BE2C (cell line): ENCODE data around the gene ALK.

Source experiments
- DNase-seq: peaks from one replicate; pipeline ENCODE4 v3.0.0-alpha.2; 2020
- H3K27me3 ChIP-seq: fragments of 250-450 bp; sonication (Bioruptor Pico); 2 replicates; pipeline ENCODE4 v1.5.1; 2020; ENCODE audit warnings: mild to moderate bottlenecking
- H3K36me3 ChIP-seq: fragments of 250-450 bp; sonication (Bioruptor Pico); 2 replicates; pipeline ENCODE4 v1.5.1; 2020; ENCODE audit warnings: mild to moderate bottlenecking
- H3K4me1 ChIP-seq: fragments of 250-450 bp; sonication (Bioruptor Pico); 2 replicates; pipeline ENCODE4 v1.5.1; 2020
- H3K4me3 ChIP-seq: 2 replicates; pipeline ENCODE4 v1.5.1; 2011; ENCODE audit warnings: low read depth, low read length
- H3K9me3 ChIP-seq: fragments of 250-450 bp; sonication (Bioruptor Pico); 2 replicates; pipeline ENCODE4 v1.5.1; 2020
- TF ChIP-seq, protein P1 (sequence below): IDR thresholded peaks from 2 replicates; pipeline ENCODE4 v1.5.1; 2012; ENCODE audit warnings: mild to moderate bottlenecking, low read depth, low read length

ALK gene

GRCh38 chr2:29660201-29660600 is 261.2 kb downstream of the ALK start:
- no peaks in the 10 kb centered on the region for H3K36me3 ChIP-seq
- no peak overlapping the region for H3K4me3 ChIP-seq
- H3K4me1 ChIP-seq, result peaks cover 8% of the 10 kb centered on the region; the same call in 1 of the 2 replicates
- H3K27me3 ChIP-seq, result no peaks in the 10 kb centered on the region
- no peak for DNase-seq
- H3K9me3 ChIP-seq, result no peaks in the 10 kb centered on the region
- TF ChIP-seq, protein P1, sequence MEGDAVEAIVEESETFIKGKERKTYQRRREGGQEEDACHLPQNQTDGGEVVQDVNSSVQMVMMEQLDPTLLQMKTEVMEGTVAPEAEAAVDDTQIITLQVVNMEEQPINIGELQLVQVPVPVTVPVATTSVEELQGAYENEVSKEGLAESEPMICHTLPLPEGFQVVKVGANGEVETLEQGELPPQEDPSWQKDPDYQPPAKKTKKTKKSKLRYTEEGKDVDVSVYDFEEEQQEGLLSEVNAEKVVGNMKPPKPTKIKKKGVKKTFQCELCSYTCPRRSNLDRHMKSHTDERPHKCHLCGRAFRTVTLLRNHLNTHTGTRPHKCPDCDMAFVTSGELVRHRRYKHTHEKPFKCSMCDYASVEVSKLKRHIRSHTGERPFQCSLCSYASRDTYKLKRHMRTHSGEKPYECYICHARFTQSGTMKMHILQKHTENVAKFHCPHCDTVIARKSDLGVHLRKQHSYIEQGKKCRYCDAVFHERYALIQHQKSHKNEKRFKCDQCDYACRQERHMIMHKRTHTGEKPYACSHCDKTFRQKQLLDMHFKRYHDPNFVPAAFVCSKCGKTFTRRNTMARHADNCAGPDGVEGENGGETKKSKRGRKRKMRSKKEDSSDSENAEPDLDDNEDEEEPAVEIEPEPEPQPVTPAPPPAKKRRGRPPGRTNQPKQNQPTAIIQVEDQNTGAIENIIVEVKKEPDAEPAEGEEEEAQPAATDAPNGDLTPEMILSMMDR, result no peak

DNA sequence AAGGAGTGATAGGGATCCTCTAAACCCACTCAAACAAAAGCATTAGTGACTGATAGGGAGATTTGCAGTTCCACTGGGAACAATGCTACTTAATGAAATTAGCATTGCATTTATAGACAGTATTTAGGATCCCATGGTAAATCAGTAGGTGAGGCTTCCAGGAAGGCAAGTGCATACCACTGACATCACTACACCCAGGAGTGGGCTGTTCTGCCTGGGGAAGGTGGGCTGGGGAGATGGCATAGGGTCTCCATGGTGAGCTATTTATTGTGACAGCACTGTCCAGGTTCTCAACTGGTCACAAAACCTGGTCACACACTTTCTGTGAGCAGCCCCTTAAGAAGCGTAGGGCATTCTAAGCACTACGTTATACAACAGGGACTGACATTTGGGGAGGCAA is 262.2 kb downstream of the ALK start:
- Histone ChIP-seq H3K36me3 (no peaks in the 10 kb centered on the region), H3K4me1 (peaks cover 14% of the 10 kb centered on the region), H3K9me3 (no peaks in the 10 kb centered on the region), H3K4me3 (no peak overlapping the region), H3K27me3 (no peaks in the 10 kb centered on the region)
- TF ChIP-seq, protein P1, result no peak
- DNase-seq, result no peak

- DNase-seq, result no peak
- H3K4me3 ChIP-seq, result no peak overlapping the region
- peaks cover 14% of the 10 kb centered on the region for H3K4me1 ChIP-seq
- TF ChIP-seq, protein P1, result no peak
- H3K36me3 ChIP-seq, result no peaks in the 10 kb centered on the region
- H3K27me3 ChIP-seq, result no peaks in the 10 kb centered on the region
- H3K9me3 ChIP-seq, result no peaks in the 10 kb centered on the region
These were observed 263.7 kb downstream of the ALK start for GRCh38 chr2:29657674-29658073.

GRCh38 chr2:29655391-29656086 is 265.8 kb downstream of the ALK start:
- DNase-seq, result peak; percentile 71
- Histone ChIP-seq H3K27me3 (no peaks in the 10 kb centered on the region), H3K4me3 (no peak overlapping the region), H3K4me1 (peaks cover 21% of the 10 kb centered on the region), H3K9me3 (no peaks in the 10 kb centered on the region), H3K36me3 (no peaks in the 10 kb centered on the region)
- TF ChIP-seq, protein P1, result no peak

GRCh38 chr2:29650631-29651097 is 270.7 kb downstream of the ALK start:
- Histone ChIP-seq H3K4me1 (peaks cover 23% of the 10 kb centered on the region), H3K27me3 (no peaks in the 10 kb centered on the region), H3K36me3 (no peaks in the 10 kb centered on the region), H3K4me3 (no peak overlapping the region), H3K9me3 (peaks cover 3% of the 10 kb centered on the region; the same call in 1 of the 2 replicates)
- TF ChIP-seq, protein P1, result peak; percentile 20; the same call in 1 of the 2 replicates
- DNase-seq, result peak; percentile 91

DNA sequence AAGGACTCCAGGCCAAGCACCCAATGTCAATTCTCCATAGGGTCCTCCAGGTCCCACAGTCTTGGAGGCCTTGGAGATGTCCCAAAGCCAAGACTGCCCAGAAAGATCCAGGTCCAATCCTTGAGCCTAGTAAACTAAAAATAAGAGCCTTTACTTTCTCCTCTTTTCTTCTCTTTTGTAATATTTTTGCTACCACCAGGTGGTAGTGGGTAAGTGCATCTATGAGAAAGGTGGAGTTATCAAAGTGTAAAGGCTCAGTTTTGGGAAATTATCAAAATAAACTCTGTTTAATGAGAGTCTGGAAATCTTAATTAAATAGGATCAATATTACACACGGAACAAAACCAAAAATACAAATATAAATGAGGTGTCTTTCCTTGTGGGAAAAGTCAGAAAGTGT is 276.4 kb downstream of the ALK start:
- TF ChIP-seq, protein P1, result peak; percentile 21
- Histone ChIP-seq H3K9me3 (peaks cover 3% of the 10 kb centered on the region; the same call in 1 of the 2 replicates), H3K4me1 (peaks cover 4% of the 10 kb centered on the region), H3K36me3 (no peaks in the 10 kb centered on the region), H3K27me3 (no peaks in the 10 kb centered on the region), H3K4me3 (no peak overlapping the region)
- DNase-seq, result no peak
